Endothelial cell of umbilical vein (primary cell): Measurements from ENCODE around the gene SCAF11. TPM values are rescaled to one million over a fixed set of nuclear protein-coding genes. Genes with fewer than 3 reads are reported as not detected.

ENCODE experiments used
- BruUV-seq: library from RNA; stranded (reverse); fragments of 400-500 nt; replicated peaks from 2 replicates; lab custom pipeline; 2021; lab: Mats Ljungman, UMichigan
- CTCF ChIA-PET: fragments of 300-600, 350-600 bp; sonication (Branson Sonifier 250); formaldehyde crosslinking; loops from one replicate; lab custom pipeline; 2021; ENCODE audit warnings: antibody characterized with exemption, inconsistent platforms; lab: Charles Lee
- POLR2A ChIA-PET: fragments of 300-600, 350-600 bp; sonication (Branson Sonifier 250); formaldehyde crosslinking; loops from one replicate; lab custom pipeline; 2021; ENCODE audit warnings: antibody characterized with exemption, inconsistent platforms; lab: Charles Lee
- DNase-seq: peaks from one replicate; pipeline ENCODE4 v3.0.0-alpha.2; 2011; ENCODE audit warnings: low read depth, low spot score
- FAIRE-seq: peaks from 2 replicates; lab custom pipeline; 2011; peaks lifted over from hg19 to GRCh38; lab: Jason Lieb, UNC
- H2AFZ ChIP-seq: 2 replicates; pipeline ENCODE4 v1.6.0; 2012; ENCODE audit warnings: low read depth, low read length, control low read depth, inconsistent platforms
- H3K27ac ChIP-seq: 2 replicates; pipeline ENCODE4 v1.5.1; 2011; ENCODE audit warnings: low read depth, mild to moderate bottlenecking, control low read depth, low read length, moderate library complexity; ENCODE audit not compliant: insufficient read depth
- H3K27me3 ChIP-seq, 2 experiments: 2 replicates each; pipeline versions ENCODE4 v1.6.0 to v1.6.1; 2011; ENCODE audit warnings: low read length in 2 of 2, mixed read lengths in 1 of 2; ENCODE audit not compliant: control insufficient read depth in 2 of 2, insufficient read depth in 2 of 2
- H3K36me3 ChIP-seq, 2 experiments: 2 replicates in 1 of 2; 3 replicates in 1 of 2; pipeline ENCODE4 v1.5.1; 2011; ENCODE audit warnings: low read length in 2 of 2, mild to moderate bottlenecking in 1 of 2, moderate library complexity in 1 of 2; ENCODE audit not compliant: control insufficient read depth in 2 of 2, insufficient read depth in 2 of 2; ENCODE audit errors: extremely low read depth in 1 of 2
- H3K4me1 ChIP-seq: 3 replicates; pipeline ENCODE4 v1.5.1; 2011; ENCODE audit warnings: mild to moderate bottlenecking, low read length; ENCODE audit not compliant: control insufficient read depth, insufficient read depth; ENCODE audit errors: extremely low read depth
- H3K4me2 ChIP-seq: 2 replicates; pipeline ENCODE4 v1.6.1; 2011; ENCODE audit warnings: low read length, control low read depth, mixed read lengths; ENCODE audit not compliant: insufficient read depth
- H3K4me3 ChIP-seq, 3 experiments: fragments of 200-600 bp in 1 of 3; sonication (generic), shearing (Covaris generic) in 1 of 3; replicated peaks in 1 of 3; 2 replicates each; pipeline ENCODE4 v1.5.1; 2011 to 2016; ENCODE audit warnings: control low read depth in 3 of 3, low read length in 3 of 3, mild to moderate bottlenecking in 2 of 3, inconsistent platforms in 1 of 3, low read depth in 1 of 3, moderate library complexity in 1 of 3; ENCODE audit not compliant: insufficient read depth in 1 of 3
- H3K79me2 ChIP-seq: 2 replicates; pipeline ENCODE4 v1.6.0; 2012; ENCODE audit warnings: low read length, inconsistent platforms; ENCODE audit not compliant: control insufficient read depth, insufficient read depth
- H3K9ac ChIP-seq: replicated peaks from 2 replicates; pipeline ENCODE3; 2011; ENCODE audit warnings: low read length, control low read depth; ENCODE audit not compliant: insufficient read depth; ENCODE audit errors: extremely low read depth
- H3K9me1 ChIP-seq: replicated peaks from 3 replicates; pipeline ENCODE4 v1.6.0; 2011; ENCODE audit warnings: mild to moderate bottlenecking, low read length; ENCODE audit not compliant: control insufficient read depth, insufficient read depth; ENCODE audit errors: extremely low read depth
- H3K9me3 ChIP-seq: replicated peaks from 2 replicates; pipeline ENCODE4 v1.5.1; 2012; ENCODE audit warnings: low read length, inconsistent platforms; ENCODE audit not compliant: control insufficient read depth, insufficient read depth
- H4K20me1 ChIP-seq: replicated peaks from 2 replicates; pipeline ENCODE3; 2011; ENCODE audit warnings: mild to moderate bottlenecking, low read length; ENCODE audit not compliant: control insufficient read depth, insufficient read depth; ENCODE audit errors: extremely low read depth
- CTCF ChIP-seq, 2 donors: IDR thresholded peaks; 1 replicate in 1 of 2; 2 replicates in 1 of 2; pipeline ENCODE4 v1.5.1; 2011; ENCODE audit warnings: low read length in 2 of 2, mild to moderate bottlenecking in 2 of 2, moderate library complexity in 2 of 2, control low read depth in 1 of 2, inconsistent platforms in 1 of 2, low read depth in 1 of 2; ENCODE audit not compliant: insufficient read depth in 1 of 2; ENCODE audit errors: extremely low read depth in 1 of 2
- EZH2 ChIP-seq: IDR thresholded peaks from 2 replicates; pipeline ENCODE4 v1.6.1; 2012; ENCODE audit warnings: borderline replicate concordance, low read depth, mild to moderate bottlenecking, moderate library complexity, low read length, inconsistent platforms; ENCODE audit not compliant: severe bottlenecking
- FOS ChIP-seq: IDR thresholded peaks from 2 replicates; pipeline ENCODE4 v1.6.1; 2011; ENCODE audit warnings: mild to moderate bottlenecking, low read length, moderate library complexity, borderline replicate concordance; ENCODE audit not compliant: insufficient read depth
- GATA2 ChIP-seq: IDR thresholded peaks from 2 replicates; pipeline ENCODE4 v1.7.0; 2011; ENCODE audit warnings: low read depth, mild to moderate bottlenecking, moderate library complexity, mixed read lengths, low read length; ENCODE audit not compliant: insufficient read length, insufficient read depth
- JUN ChIP-seq: IDR thresholded peaks from 2 replicates; pipeline ENCODE4 v1.6.1; 2011; ENCODE audit warnings: borderline replicate concordance, low read depth; ENCODE audit not compliant: insufficient read length, insufficient read depth
- MYC ChIP-seq: IDR thresholded peaks from one replicate; pipeline ENCODE4 v1.6.1; 2011; ENCODE audit warnings: mild to moderate bottlenecking, low read depth, low read length
- POLR2A ChIP-seq: IDR thresholded peaks from 2 replicates; pipeline ENCODE4 v1.6.1; 2012; ENCODE audit warnings: low read depth, mild to moderate bottlenecking, control low read depth, low read length
- POLR2AphosphoS5 ChIP-seq: IDR thresholded peaks from 2 replicates; pipeline ENCODE4 v1.6.1; 2012; ENCODE audit warnings: low read depth, mild to moderate bottlenecking, control low read depth, low read length, moderate library complexity; ENCODE audit not compliant: insufficient read depth
- dilution Hi-C: fragments of 300-500 bp; cut with MboI; formaldehyde crosslinking; loops from one replicate; pipeline ENCODE4 v1.15.0; 2019; ENCODE audit warnings: low sequenced_read_pairs; ENCODE audit not compliant: extremely low pct_ligation_motif_present
- intact Hi-C: fragments of 100-400 bp; cut with micrococcal nuclease; formaldehyde crosslinking; loops from one replicate; pipeline ENCODE4 v1.10.0; 2022
- polyA plus RNA-seq, 4 experiments: library from polyadenylated mRNA; depleted of rRNA in 3 of 4; stranded (reverse) in 3 of 4; unstranded in 1 of 4; fragments of >200 nt; gene quantifications; 2 replicates each; pipeline versions ENCODE4 v1.2.1 to v1.2.3, GENCODE V29; 2011 to 2012; ENCODE audit warnings: missing spikeins in 1 of 4
- total RNA-seq: library from RNA; stranded (reverse); gene quantifications from 2 replicates; pipeline ENCODE4 v1.2.3, GENCODE V29; 2021

SCAF11 gene
- total and polyA plus RNA-seq, 2 donors (not counting 3 experiments of a cell fraction or from before 2014, with no cell fraction given): 20.9 to 109 TPM

GRCh38 chr12:45877069-45877468 lies 113.3 kb downstream of the SCAF11 start:
- TF ChIP-seq GATA2 (no peak), JUN (no peak), POLR2A (no peak), FOS (no peak), POLR2AphosphoS5 (no peak), CTCF (IDR thresholded peaks at IDR 0.05; ENCODE audit: extremely low read depth in 1 of 2, insufficient read depth in 1 of 2, low read depth in 1 of 2, low read length in 2 of 2) (no peak), EZH2 (no peak), MYC (no peak)
- Histone ChIP-seq H3K27ac (no peak overlapping the region), H2AFZ (no peak overlapping the region), H3K9ac (no peak overlapping the region), H3K4me3 (no peak overlapping the region), H3K9me3 (no peaks in the 10 kb centered on the region), H3K27me3 (no peaks in the 10 kb centered on the region), H4K20me1 (no peaks in the 10 kb centered on the region), H3K9me1 (no peaks in the 10 kb centered on the region), H3K4me2 (no peak overlapping the region), H3K36me3 (peaks cover 0 to 8% of the 10 kb centered on the region in 2 experiments), H3K4me1 (no peaks in the 10 kb centered on the region), H3K79me2 (no peaks in the 10 kb centered on the region)
- intact Hi-C loops: no loop called here
- BruUV-seq: no TSS peak
- dilution Hi-C loops: no loop called here
- ChIA-PET CTCF (no interaction called here), POLR2A (no interaction called here)
- no peak for DNase-seq
- FAIRE-seq: no peak
